Measurements from ENCODE around the gene RAC3.

The RAC3 gene

DNA sequence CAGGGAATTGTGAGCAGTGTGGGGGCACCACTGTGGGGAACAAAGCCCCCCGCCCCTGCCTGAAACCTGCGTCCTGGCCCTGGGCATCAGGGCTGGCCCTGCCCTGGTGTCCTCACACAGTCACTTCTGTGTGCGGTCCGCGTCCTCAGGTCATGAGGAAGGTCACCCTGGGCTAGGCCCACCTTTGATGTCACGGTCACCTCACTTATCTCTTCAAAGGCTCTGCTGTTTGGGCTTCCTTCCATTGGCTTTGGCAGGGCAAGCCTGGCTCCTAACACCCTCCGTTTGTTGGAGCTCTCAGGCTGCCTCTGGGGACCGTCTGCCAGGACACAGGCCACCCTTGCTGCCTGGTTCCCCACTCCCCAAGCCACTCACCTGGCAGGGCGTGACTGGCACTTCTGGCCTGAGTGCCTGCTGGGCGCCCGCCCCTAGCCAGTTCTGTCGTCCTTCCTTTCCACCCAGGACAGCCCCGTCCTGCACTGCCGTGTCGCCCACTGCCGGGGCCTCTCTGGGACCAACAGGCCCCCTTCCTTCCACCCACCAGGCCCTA lies 17.6 kb upstream of the RAC3 start:
- no peak for DNase-seq

DNA sequence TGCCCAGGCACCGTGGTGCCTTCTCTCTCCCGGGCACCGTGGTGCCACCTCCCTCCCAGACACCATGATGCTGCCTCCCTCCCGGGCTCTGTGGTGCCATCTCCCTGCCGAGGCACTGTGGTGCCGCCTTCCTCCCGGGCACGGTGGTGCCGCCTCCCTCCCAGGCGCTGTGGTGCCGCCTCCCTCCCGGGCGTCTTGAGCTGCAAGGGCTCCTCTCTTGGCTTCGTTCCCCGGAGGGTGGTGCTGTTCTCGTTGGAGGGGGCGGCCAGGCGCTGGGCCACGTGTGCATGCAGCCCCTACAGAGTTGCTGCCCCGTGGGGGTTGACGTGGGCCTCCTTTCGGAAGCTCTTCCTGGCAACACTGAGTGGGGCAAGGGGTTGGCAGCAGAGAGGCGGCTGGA lies 17.0 kb upstream of the RAC3 start:
- DNase-seq: no peak

DNA sequence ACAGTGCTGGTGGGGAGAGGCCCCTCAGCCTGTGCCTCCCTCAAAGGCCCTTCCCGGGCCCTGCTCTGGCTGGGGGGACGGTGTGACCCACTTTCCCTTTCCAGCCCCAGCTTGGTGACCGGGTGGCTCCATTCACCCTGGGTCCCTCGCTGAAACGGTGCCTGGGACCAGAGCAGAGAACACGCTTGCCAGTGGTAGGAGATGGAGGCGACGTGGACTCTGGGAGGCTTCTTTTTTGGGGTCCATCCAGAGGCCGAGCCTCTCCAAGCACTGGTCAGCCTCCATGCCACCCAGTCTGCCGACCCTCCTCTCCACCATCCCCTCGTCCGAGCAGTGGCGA lies 16.5 kb upstream of the RAC3 start:
- DNase-seq: no peak

DNA sequence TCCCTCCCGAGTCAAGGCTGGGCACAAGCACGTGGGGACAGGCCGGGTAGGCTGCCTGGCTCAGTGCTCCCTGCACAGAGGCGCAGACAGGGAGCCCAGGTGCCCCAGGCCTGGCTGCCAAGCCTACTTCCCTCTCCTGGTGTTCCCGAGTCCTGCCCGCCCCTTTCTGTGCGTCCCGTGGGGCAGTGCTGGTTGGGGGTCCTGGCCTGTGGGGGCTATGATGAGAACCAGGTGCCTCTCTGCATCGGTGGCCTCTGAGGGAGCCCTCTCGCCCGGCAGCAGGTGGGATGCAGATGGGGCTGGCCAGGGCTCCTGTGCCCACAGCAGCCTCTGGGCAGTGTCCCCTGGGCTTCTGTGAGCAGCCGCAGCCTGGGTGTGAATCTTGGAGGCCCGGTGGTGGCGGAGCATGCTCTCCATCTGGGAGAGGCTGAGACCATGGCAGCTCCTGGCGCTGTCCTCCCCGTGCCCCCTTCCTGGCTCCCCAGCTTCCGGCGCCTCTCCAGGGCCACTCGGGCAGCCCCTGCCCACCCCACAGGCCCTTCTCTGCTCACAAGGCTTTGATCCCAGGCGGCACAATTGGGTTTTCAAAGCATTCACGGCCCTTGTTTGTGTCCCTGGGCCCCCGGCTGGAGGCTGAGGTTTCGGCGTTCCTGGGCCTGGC lies 16.0 kb upstream of the RAC3 start:
- DNase-seq: no peak

DNA sequence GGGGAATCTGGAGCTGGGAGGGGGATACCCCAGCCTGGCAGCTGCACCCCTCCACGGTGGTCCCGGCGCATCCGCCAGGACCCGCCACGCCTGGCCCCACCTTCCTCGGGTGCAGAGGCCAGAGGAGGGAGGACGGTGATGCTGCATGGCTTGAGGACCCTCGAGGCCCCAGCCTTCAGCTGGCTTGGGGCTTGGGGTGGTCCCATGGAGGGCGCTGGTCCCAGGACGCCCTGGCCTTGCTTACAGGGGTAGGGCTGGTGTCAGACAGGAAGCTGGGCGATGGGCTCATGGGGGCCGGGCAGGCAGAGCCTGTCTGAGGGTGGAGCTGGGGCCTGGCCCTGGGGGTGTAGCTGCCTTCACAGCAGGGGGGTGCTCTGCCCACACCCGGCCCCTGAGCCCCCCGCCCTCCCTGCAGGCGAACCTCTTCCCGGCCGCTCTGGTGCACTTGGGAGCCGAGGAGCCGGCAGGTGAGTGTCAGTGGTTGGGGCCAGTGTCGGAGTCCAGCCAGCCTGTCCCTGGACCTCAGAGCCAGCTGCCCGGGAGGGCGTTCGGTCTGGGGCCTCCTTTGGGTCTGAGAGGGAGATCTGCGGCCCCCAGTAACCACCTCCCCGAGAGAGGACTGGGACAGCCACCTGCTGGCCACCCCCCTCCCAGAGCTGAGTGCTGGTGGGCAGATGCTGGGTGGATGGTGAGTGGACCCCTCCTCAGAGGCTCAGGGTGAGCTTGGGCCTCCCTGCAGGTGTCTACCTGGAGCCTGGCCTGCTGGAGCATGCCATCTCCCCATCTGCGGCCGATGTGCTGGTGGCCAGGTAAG lies 15.2 kb upstream of the RAC3 start:
- no peak for DNase-seq

DNA sequence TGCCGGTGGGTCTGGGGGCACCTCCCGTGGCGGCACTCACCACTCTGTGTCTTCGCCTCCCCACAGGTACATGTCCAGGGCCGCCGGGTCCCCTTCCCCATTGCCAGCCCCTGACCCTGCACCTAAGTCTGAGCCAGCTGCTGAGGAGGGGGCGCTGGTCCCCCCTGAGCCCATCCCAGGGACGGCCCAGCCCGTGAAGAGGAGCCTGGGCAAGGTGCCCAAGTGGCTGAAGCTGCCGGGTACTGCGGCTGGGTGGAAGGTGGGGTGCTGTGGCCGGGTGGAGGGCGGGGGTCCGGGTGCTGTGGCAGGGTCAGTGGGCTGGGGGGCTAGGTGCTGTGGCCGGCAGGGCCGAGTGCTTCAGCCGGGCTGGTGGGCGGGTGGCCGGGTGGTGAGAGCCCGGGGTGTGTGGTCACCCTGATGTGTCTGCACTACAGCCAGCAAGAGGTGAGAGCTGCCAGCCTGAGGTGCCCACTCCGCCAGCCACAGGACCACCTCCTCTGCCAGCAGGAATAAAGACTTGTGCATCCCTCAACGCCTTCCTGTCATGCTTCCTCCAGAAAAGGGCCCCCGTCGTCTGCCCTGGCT lies 14.5 kb upstream of the RAC3 start:
- DNase-seq: no peak

DNA sequence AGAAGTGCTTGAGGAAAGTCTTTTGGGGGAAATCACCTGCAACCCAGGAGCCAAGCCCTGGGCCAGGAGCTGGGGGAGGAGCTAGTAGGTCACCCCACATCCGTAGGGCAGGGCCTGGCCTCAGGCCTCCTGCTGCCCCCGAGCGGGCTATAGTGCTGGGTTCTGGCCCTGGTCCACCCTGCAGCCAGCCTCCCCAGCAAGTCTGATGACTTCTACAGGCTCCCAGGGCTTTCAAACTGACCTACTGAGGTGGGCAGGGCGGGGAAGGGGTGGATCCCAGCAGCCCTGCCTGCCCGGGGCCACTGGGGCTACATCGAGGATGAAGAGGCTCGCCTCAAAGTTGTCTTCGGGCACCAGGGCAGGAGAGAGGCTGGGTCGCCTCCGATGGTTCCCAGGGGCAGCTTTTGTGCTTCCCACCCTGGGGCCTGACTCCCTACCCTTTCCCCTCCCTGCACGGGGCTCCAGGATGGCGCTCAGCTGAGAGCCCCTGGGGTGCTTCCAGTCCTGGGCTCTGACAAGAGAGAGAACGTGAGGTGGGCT lies 13.8 kb upstream of the RAC3 start:
- DNase-seq: no peak

DNA sequence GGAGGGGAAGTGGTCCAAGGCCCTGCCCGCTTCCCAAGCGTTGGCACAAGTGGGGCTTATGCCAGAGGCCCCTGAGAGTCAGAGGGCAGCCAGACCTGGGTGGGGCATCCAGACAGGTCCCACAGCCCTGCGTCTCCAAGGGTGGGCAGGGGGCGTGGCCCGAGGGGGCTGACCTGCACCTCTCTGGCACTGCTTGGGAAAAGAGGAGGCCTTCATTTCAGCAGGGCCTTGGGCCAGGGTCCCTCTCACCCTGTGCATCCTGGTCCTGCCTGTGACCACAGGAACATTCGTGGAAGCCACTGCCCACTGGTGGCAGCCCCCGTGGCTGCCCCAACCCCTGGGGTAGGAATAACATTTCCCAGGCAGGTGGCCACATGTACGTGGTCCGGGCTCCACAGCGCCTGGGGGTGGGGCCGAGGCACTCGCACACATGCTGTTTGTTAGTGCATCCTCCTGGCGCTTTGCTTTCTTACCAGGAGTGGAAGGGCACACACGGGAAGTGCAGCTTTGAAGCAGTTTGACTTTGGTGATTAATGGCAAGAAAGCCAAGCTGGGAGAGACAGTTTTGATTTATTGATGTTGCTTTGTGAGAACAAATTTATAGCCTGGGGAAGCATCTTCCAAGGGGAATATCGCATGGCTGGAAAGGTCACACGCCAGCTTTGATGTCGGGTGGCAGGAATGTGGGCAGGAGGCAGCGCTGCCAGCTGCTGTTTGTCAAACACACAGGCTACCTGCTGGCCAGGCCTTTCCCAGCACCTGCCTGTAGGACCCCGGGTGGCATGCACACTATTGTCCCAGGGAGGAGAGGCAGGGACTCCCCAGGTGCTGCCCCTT lies 13.1 kb upstream of the RAC3 start:
- no peak for DNase-seq

DNA sequence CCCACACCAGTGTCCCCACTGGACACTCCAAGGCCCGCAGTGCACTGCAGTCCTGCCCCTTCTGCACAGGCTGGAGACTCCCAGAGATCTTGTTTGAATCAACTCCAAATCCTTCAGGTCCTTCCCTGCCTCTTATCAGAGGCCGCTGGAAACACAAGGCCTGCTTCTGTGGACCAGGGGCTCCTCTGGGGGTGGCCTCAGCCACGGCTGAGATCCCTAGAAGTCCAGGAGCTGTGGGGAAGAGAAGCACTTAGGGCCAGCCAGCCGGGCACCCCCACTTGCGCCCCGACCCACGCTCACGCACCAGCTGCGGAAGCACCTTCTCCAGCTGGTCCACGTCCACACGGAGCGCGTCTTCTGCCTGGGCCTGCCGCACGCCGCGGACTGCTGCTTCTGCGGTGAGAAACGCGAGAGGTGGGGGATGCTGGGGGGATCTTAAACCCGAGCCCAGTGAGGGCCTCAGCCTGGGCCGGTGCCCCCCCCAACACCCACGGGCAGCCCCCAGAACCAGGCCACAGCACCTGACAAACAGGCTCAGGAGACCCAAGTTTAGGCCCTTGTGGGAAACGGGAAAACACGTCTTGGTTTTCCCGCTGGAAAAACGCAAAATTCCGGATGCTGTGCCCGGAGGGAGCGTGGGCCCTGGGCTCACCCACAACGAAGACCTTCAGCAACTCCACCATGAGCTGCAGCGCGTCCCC lies 12.3 kb upstream of the RAC3 start:
- DNase-seq: no peak

DNA sequence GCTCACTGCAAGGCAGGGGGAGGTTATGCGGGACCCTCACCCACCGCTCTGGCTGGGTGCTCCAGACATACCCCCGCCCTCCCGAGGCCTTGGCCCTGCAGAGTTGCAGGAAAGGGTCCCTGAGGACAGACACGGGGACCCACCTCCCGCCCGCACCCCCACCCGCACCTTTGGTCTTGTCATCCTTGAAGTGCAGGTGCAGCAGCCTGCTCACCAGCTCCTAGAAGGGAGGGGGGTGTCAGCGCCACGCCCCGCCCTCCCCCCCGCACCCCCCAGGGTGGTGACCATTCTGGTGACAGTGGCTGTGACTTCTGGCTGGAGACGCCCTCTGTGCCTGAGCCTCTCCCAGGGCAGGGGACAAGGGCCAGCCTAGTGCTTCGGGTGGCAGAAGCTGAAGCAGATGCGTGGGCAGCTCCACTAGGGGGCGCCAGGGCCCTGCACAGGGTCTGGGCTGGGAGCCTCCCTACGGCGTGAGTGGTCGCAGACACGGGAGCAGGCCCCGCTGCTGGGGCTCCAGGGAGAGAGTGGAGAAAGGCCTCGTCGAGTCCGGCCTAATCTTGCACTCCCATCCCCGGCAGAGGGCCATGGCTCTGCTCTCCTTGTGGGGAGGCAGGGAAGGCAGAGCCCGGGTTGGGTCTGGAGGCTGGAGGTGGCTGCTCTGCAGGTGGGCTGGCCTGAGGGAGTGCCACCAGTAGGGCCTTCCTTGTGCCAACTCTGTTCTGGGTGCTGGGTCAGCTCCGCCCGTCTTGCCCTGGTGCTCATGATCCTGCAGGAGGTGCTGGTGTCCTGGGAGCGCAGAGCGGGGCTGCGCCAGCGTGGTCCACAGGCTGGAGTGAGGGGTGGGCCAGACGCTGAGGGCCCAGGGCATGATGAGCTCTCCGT lies 11.5 kb upstream of the RAC3 start:
- DNase-seq: peak in 1 of 2 experiments; percentile 19

DNA sequence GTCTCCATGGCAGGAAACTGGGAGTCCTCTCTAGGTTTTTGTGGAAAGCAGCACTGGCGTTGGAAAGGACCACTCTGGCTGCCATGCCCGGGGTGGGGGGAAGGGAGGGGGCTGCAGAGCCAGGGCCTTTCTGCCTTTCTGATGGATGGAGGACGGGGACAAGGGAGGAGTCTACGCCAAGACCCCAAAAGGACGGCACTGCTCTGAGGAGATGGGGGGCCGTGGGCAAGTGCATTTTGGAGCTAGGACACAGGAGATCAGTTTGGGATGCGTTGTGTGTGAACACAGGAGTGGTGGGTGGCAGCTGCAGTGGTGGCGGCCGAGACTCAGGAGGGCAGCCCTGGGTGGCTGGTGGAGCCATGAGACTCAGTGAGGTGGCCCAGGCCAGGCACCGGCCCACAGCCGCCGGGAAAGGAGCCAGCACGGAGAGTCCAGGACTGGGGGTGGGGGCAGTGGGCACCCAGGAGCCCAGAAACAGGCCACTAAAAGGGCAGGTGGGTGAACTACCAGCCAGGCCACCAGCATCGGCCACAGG lies 10.8 kb upstream of the RAC3 start:
- DNase-seq: no peak

DNA sequence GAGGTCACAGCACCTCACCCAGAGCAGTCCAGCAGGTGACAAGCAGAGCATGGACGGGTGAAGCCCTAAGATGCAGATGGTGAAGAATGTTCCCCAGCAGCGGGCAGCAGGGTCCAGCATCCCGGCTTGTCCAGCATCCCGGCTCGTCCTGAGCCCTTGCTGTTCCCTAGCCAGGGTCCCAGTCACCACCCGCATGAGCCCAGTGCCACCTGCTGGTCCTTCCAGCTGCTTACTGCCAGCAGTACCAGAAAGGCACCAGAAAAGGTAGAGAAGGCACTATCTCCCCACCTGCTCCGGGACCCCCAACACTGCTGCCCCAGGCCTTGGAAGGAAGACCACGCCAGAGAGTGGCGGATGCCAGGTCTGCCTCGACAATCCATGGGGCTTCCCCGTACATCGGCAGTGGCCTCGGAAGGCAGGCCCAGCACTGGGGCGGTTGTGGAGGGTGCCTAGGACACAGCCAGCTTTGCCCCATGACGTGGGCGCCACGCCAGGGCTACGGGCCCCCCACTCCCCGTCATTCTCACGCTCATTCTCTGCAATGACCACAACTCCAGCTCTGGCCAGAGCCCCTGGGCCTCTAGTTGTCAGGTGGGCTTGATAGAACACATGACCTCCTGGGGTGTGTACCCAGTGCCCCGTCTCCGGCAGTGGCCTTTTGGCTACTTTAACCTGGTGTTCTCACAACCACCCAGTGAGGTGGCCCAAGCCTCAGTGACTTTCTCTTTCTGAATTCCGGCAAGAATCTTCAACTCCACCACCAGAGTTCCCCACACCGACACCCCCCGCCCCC lies 10.2 kb upstream of the RAC3 start:
- DNase-seq: peak; percentile 61 to 83

DNA sequence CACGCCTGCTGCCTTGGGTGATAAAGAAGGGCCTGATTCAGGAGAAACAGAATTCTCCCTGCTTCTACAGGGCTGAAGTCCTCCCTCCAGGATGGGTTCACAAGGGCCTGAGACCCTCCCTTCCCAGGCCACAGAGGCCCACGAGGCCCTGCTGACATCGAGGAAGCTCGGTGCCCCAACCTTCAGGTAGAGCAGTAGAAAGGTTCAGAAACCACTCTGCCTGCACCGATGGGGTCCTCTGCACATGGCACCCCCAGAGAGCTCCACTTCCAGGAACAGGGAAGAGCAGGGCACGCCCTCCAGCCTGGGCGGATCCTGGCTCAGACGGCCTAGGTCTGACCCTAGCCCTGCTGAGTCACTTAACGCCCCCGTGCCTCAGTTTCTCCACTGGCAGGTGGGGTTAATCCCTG lies 9.6 kb upstream of the RAC3 start:
- DNase-seq: no peak

DNA sequence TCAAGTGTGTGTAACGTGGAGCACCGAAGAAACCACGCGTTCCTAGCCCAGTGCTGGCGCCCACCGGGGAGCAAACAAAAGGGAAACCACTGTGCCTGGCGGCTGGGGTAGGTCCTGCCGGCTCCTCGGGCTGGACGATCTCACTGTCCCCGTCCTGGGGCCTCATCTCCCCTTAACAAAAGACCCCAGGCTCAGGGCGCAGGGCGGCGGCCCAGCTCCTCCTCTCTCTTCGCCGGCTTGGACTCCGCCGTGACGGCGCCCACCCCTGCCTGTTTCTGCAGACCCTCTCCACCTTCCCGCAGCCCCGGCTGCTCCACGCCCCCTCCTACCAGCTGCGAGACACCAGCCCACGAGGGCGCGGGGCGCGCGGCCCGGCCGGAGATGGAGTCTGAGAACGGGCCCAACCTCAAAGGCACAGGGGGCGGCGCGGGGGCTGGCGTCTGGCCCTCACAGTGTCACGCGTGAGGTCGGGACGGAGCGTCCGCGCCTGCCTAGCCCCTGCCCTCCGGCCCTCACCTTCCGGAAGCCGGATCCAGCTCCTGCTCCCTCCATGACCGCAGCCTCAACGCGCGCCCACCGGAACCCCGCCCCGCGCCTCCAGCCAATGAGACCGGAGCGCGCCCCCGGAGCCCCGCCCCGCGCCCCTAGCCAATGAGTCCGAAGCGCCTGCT lies 9.0 kb upstream of the RAC3 start, which contains the start of gene CENPX:
CENPX (minus strand) TSS at position 569 of the 671 bp plus-strand sequence; CDS start at position 552, 17 bp downstream.
- DNase-seq: no peak

DNA sequence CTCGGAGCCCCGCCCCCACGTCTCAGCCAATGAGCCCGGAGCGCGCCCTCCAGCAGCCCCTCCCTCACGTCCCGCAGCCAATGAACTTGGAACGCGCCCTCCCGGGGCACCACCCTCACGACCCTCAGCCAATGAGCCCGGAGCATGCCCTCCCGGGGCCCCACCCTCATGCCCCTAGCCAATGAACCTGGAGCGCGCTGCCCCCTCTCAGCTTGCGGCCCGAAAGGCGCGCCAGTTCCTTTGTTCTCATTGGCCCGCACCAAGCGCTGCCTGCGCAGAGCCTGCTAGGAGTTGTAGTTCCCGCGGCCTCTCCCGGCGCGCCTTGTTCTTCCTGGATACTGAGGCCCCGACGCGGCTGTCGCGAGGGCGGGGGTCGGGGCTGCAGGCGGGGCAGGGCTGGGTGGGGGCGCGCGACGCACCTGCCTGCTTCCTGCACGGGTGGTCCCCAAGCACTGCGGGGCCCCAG lies 8.5 kb upstream of the RAC3 start, which contains the start of gene LRRC45:
LRRC45 (plus strand) TSS at position 325 of the 466 bp plus-strand sequence. CDS start 339 bp downstream, outside the sequence.
- peak; percentile 96 to 98 for DNase-seq

DNA sequence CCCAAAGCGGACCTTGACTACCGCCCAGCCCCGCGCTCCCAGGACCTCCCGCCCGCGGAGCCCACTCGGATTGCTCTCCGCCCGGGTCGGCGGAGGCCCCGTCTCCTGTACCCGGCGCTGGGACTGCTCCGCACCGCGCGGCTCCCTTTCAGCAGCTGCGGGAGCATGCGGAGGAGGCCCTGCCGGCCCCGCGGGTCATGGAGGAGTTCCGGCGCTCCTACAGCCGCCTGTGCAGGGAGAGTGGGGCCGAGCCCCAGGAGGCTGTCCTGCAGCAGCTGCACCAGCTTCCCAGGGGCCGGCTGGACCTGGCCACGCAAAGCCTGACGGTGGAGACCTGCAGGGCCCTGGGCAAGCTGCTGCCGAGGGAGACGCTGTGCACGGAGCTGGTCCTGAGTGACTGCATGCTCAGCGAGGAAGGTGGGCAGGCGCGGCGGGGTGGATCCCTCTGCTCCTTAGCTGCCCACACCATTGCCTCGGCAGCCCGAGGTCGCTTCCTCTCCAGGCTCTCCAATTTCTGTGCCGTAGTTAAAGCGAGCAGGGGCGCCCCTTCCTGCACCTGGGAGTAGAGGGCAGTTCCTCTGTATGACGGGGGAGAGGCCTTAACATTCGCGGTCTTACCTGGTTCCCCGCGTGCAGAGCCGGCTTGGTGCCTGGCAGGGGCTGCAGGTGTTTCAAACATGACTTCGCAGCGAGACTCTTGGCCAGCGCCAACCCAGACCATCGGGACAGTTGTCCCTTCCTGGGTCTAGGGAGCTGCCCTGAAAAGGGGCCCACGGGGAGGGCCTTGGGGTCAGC lies 7.8 kb upstream of the RAC3 start:
- DNase-seq: no peak

DNA sequence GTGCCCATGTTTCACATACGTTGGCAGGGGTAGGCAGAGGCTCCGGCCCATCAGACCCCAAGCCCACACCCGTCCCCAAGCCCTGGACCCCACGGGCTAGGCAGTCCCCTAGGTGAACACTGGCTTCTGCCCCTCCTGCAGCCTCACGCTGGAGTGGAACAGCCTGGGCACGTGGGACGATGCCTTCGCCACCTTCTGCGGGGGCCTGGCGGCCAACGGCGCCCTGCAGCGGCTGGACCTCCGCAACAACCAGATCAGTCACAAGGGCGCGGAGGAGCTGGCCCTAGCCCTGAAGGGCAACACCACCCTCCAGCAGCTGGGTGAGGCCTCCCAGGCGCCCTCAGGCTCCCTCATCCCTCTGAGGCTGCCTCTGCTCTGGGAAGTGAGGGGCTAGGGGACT lies 6.6 kb upstream of the RAC3 start:
- no peak for DNase-seq

Measured in SW 1271 (cell line).